Fibroblast of villous mesenchyme (primary cell): Measurements from ENCODE around the gene SLC12A1. TPM values are rescaled to one million over a fixed set of nuclear protein-coding genes. Genes with fewer than 3 reads are reported as not detected.
A peak's percentile ranks its signal among the peaks of the same experiment; 100 is the strongest.

Experiments
- DNase-seq: peaks from one replicate; pipeline ENCODE4 v3.0.0-alpha.2; 2010; ENCODE audit warnings: low read depth
- H3K4me3 ChIP-seq: 2 replicates; pipeline ENCODE4 v1.5.1; 2011; ENCODE audit warnings: low read depth, mild to moderate bottlenecking, low read length
- CTCF ChIP-seq: IDR thresholded peaks from 2 replicates; pipeline ENCODE4 v1.5.1; 2012; ENCODE audit warnings: low read depth, mild to moderate bottlenecking, low read length; ENCODE audit not compliant: insufficient read depth
- total RNA-seq: library from RNA; depleted of rRNA; stranded (reverse); fragments of >200 nt; gene quantifications from 2 replicates; pipeline ENCODE4 v1.2.3, GENCODE V29; 2012

Gene SLC12A1
- not detected in 2 replicates for total RNA-seq

GRCh38 chr15:48205981-48206380 lies at the start of gene SLC12A1:
Gene SLC12A1 (plus strand): TSS chr15:48206302. CDS start chr15:48207720, 1,418 bp downstream.
- H3K4me3 ChIP-seq: no peak within 1 kb of the TSS
- no peak for TF ChIP-seq CTCF
- no peak for DNase-seq

- TF ChIP-seq CTCF: no peak
- H3K4me3 ChIP-seq: no peak overlapping the region
- no peak for DNase-seq
These were observed 37.5 kb upstream of the SLC12A1 start for GRCh38 chr15:48168616-48169015.

- H3K4me3 ChIP-seq: no peak overlapping the region
- no peak for TF ChIP-seq CTCF
- no peak for DNase-seq
These were observed 35.1 kb upstream of the SLC12A1 start for GRCh38 chr15:48170981-48171380.

GRCh38 chr15:48175126-48175525 lies 31.0 kb upstream of the SLC12A1 start:
- no peak for DNase-seq
- no peak for TF ChIP-seq CTCF
- no peak overlapping the region for H3K4me3 ChIP-seq

GRCh38 chr15:48176112-48176511 lies 30.0 kb upstream of the SLC12A1 start:
- H3K4me3 ChIP-seq: no peak overlapping the region
- no peak for DNase-seq
- TF ChIP-seq CTCF: no peak

- no peak for TF ChIP-seq CTCF
- DNase-seq: no peak
- no peak overlapping the region for H3K4me3 ChIP-seq
These were observed 29.1 kb upstream of the SLC12A1 start for GRCh38 chr15:48176957-48177356.

- peak; percentile 33 for DNase-seq
- peak overlapping the region; percentile 59 for H3K4me3 ChIP-seq
- TF ChIP-seq CTCF: no peak
These were observed 28.7 kb upstream of the SLC12A1 start for GRCh38 chr15:48177383-48177765.
